Endothelial cell of umbilical vein (primary cell): ENCODE results near the gene PRPF39. TPM values are rescaled to one million over a fixed set of nuclear protein-coding genes. Genes with fewer than 3 reads are reported as not detected.

Source experiments
- BruUV-seq: library from RNA; stranded (reverse); fragments of 400-500 nt; replicated peaks from 2 replicates; lab custom pipeline; 2021; lab: Mats Ljungman, UMichigan
- CTCF ChIA-PET: fragments of 300-600, 350-600 bp; sonication (Branson Sonifier 250); formaldehyde crosslinking; loops from one replicate; lab custom pipeline; 2021; ENCODE audit warnings: antibody characterized with exemption, inconsistent platforms; lab: Charles Lee
- POLR2A ChIA-PET: fragments of 300-600, 350-600 bp; sonication (Branson Sonifier 250); formaldehyde crosslinking; loops from one replicate; lab custom pipeline; 2021; ENCODE audit warnings: antibody characterized with exemption, inconsistent platforms; lab: Charles Lee
- DNase-seq: peaks from one replicate; pipeline ENCODE4 v3.0.0-alpha.2; 2011; ENCODE audit warnings: low read depth, low spot score
- FAIRE-seq: peaks from 2 replicates; lab custom pipeline; 2011; peaks lifted over from hg19 to GRCh38; lab: Jason Lieb, UNC
- H2AFZ ChIP-seq: 2 replicates; pipeline ENCODE4 v1.6.0; 2012; ENCODE audit warnings: low read depth, low read length, control low read depth, inconsistent platforms
- H3K27ac ChIP-seq: 2 replicates; pipeline ENCODE4 v1.5.1; 2011; ENCODE audit warnings: low read depth, mild to moderate bottlenecking, control low read depth, low read length, moderate library complexity; ENCODE audit not compliant: insufficient read depth
- H3K27me3 ChIP-seq, 2 experiments: 2 replicates each; pipeline versions ENCODE4 v1.6.0 to v1.6.1; 2011; ENCODE audit warnings: low read length in 2 of 2, mixed read lengths in 1 of 2; ENCODE audit not compliant: control insufficient read depth in 2 of 2, insufficient read depth in 2 of 2
- H3K36me3 ChIP-seq, 2 experiments: 2 replicates in 1 of 2; 3 replicates in 1 of 2; pipeline ENCODE4 v1.5.1; 2011; ENCODE audit warnings: low read length in 2 of 2, mild to moderate bottlenecking in 1 of 2, moderate library complexity in 1 of 2; ENCODE audit not compliant: control insufficient read depth in 2 of 2, insufficient read depth in 2 of 2; ENCODE audit errors: extremely low read depth in 1 of 2
- H3K4me1 ChIP-seq: 3 replicates; pipeline ENCODE4 v1.5.1; 2011; ENCODE audit warnings: mild to moderate bottlenecking, low read length; ENCODE audit not compliant: control insufficient read depth, insufficient read depth; ENCODE audit errors: extremely low read depth
- H3K4me2 ChIP-seq: 2 replicates; pipeline ENCODE4 v1.6.1; 2011; ENCODE audit warnings: low read length, control low read depth, mixed read lengths; ENCODE audit not compliant: insufficient read depth
- H3K4me3 ChIP-seq, 3 experiments: fragments of 200-600 bp in 1 of 3; sonication (generic), shearing (Covaris generic) in 1 of 3; replicated peaks in 1 of 3; 2 replicates each; pipeline ENCODE4 v1.5.1; 2011 to 2016; ENCODE audit warnings: control low read depth in 3 of 3, low read length in 3 of 3, mild to moderate bottlenecking in 2 of 3, inconsistent platforms in 1 of 3, low read depth in 1 of 3, moderate library complexity in 1 of 3; ENCODE audit not compliant: insufficient read depth in 1 of 3
- H3K79me2 ChIP-seq: 2 replicates; pipeline ENCODE4 v1.6.0; 2012; ENCODE audit warnings: low read length, inconsistent platforms; ENCODE audit not compliant: control insufficient read depth, insufficient read depth
- H3K9ac ChIP-seq: replicated peaks from 2 replicates; pipeline ENCODE3; 2011; ENCODE audit warnings: low read length, control low read depth; ENCODE audit not compliant: insufficient read depth; ENCODE audit errors: extremely low read depth
- H3K9me1 ChIP-seq: replicated peaks from 3 replicates; pipeline ENCODE4 v1.6.0; 2011; ENCODE audit warnings: mild to moderate bottlenecking, low read length; ENCODE audit not compliant: control insufficient read depth, insufficient read depth; ENCODE audit errors: extremely low read depth
- H3K9me3 ChIP-seq: replicated peaks from 2 replicates; pipeline ENCODE4 v1.5.1; 2012; ENCODE audit warnings: low read length, inconsistent platforms; ENCODE audit not compliant: control insufficient read depth, insufficient read depth
- H4K20me1 ChIP-seq: replicated peaks from 2 replicates; pipeline ENCODE3; 2011; ENCODE audit warnings: mild to moderate bottlenecking, low read length; ENCODE audit not compliant: control insufficient read depth, insufficient read depth; ENCODE audit errors: extremely low read depth
- EZH2 ChIP-seq: IDR thresholded peaks from 2 replicates; pipeline ENCODE4 v1.6.1; 2012; ENCODE audit warnings: borderline replicate concordance, low read depth, mild to moderate bottlenecking, moderate library complexity, low read length, inconsistent platforms; ENCODE audit not compliant: severe bottlenecking
- FOS ChIP-seq: IDR thresholded peaks from 2 replicates; pipeline ENCODE4 v1.6.1; 2011; ENCODE audit warnings: mild to moderate bottlenecking, low read length, moderate library complexity, borderline replicate concordance; ENCODE audit not compliant: insufficient read depth
- GATA2 ChIP-seq: IDR thresholded peaks from 2 replicates; pipeline ENCODE4 v1.7.0; 2011; ENCODE audit warnings: low read depth, mild to moderate bottlenecking, moderate library complexity, mixed read lengths, low read length; ENCODE audit not compliant: insufficient read length, insufficient read depth
- JUN ChIP-seq: IDR thresholded peaks from 2 replicates; pipeline ENCODE4 v1.6.1; 2011; ENCODE audit warnings: borderline replicate concordance, low read depth; ENCODE audit not compliant: insufficient read length, insufficient read depth
- MYC ChIP-seq: IDR thresholded peaks from one replicate; pipeline ENCODE4 v1.6.1; 2011; ENCODE audit warnings: mild to moderate bottlenecking, low read depth, low read length
- POLR2A ChIP-seq: IDR thresholded peaks from 2 replicates; pipeline ENCODE4 v1.6.1; 2012; ENCODE audit warnings: low read depth, mild to moderate bottlenecking, control low read depth, low read length
- POLR2AphosphoS5 ChIP-seq: IDR thresholded peaks from 2 replicates; pipeline ENCODE4 v1.6.1; 2012; ENCODE audit warnings: low read depth, mild to moderate bottlenecking, control low read depth, low read length, moderate library complexity; ENCODE audit not compliant: insufficient read depth
- dilution Hi-C: fragments of 300-500 bp; cut with MboI; formaldehyde crosslinking; loops from one replicate; pipeline ENCODE4 v1.15.0; 2019; ENCODE audit warnings: low sequenced_read_pairs; ENCODE audit not compliant: extremely low pct_ligation_motif_present
- intact Hi-C: fragments of 100-400 bp; cut with micrococcal nuclease; formaldehyde crosslinking; loops from one replicate; pipeline ENCODE4 v1.10.0; 2022
- polyA plus RNA-seq, 4 experiments: library from polyadenylated mRNA; depleted of rRNA in 3 of 4; stranded (reverse) in 3 of 4; unstranded in 1 of 4; fragments of >200 nt; gene quantifications; 2 replicates each; pipeline versions ENCODE4 v1.2.1 to v1.2.3, GENCODE V29; 2011 to 2012; ENCODE audit warnings: missing spikeins in 1 of 4
- total RNA-seq: library from RNA; stranded (reverse); gene quantifications from 2 replicates; pipeline ENCODE4 v1.2.3, GENCODE V29; 2021
- TF ChIP-seq, protein P1 (sequence below), 2 donors: IDR thresholded peaks; 1 replicate in 1 of 2; 2 replicates in 1 of 2; pipeline ENCODE4 v1.5.1; 2011; ENCODE audit warnings: low read length in 2 of 2, mild to moderate bottlenecking in 2 of 2, moderate library complexity in 2 of 2, control low read depth in 1 of 2, inconsistent platforms in 1 of 2, low read depth in 1 of 2; ENCODE audit not compliant: insufficient read depth in 1 of 2; ENCODE audit errors: extremely low read depth in 1 of 2
- TF ChIP-seq, protein P2 (sequence below): IDR thresholded peaks from 2 replicates; pipeline ENCODE4 v1.6.1; 2011; ENCODE audit not compliant: insufficient read depth, insufficient read length

PRPF39 gene
- total and polyA plus RNA-seq, 2 donors (not counting 3 experiments of a cell fraction or from before 2014, with no cell fraction given) = 24.8 to 44.4 TPM

DNA sequence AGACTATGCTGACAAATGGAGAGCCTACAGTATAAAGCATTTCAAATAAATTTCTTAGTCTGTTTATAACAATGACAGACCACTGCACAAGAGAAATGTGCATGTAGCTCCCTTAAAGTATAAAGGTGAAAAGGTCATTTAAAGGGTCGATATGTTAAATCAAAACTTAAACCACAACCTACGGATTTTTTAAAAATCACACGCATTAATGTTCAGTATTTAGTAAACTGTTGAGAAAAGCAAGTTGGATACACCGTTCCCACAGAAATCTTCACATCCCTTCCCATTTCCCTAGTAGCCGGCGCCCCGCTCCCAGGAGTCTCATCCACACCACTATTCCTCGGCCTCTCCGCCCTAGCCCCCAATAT is 49.8 kb downstream of the PRPF39 start:
- H3K9ac ChIP-seq = peak overlapping the region; percentile 94
- peak overlapping the region; percentile 78 to 90 (median 84) for H3K4me3 ChIP-seq
- intact Hi-C loops (loop anchor here (1.0 to 2.0 kb wide), 7 partner anchors 21 to 236 kb away; partner anchors contain the start of genes MIS18BP1, PRPF39 and TOGARAM1), dilution Hi-C loops (no loop called here)
- peaks cover 0 to 4% of the 10 kb centered on the region in 2 experiments for H3K36me3 ChIP-seq
- DNase-seq (no peak), FAIRE-seq (peak; percentile 21)
- H3K79me2 ChIP-seq = peaks cover 64% of the 10 kb centered on the region
- H4K20me1 ChIP-seq = peaks cover 5% of the 10 kb centered on the region
- no peaks in the 10 kb centered on the region for H3K9me1 ChIP-seq
- POLR2A ChIA-PET = interaction anchor here (1.1 kb wide), 1 partner anchor 21 kb away, joined by 4 read pairs; no protein-coding TSS in a partner anchor
- H2AFZ ChIP-seq = peak overlapping the region; percentile 15
- CTCF ChIA-PET = interaction anchor here (0.8 to 3.3 kb wide), 6 partner anchors 20 to 172 kb away, joined by 3 to 31 read pairs (median 4); partner anchors contain the start of genes KLHL28 and MIS18BP1
- peak overlapping the region; percentile 61 for H3K27ac ChIP-seq
- TF ChIP-seq, protein P1, sequence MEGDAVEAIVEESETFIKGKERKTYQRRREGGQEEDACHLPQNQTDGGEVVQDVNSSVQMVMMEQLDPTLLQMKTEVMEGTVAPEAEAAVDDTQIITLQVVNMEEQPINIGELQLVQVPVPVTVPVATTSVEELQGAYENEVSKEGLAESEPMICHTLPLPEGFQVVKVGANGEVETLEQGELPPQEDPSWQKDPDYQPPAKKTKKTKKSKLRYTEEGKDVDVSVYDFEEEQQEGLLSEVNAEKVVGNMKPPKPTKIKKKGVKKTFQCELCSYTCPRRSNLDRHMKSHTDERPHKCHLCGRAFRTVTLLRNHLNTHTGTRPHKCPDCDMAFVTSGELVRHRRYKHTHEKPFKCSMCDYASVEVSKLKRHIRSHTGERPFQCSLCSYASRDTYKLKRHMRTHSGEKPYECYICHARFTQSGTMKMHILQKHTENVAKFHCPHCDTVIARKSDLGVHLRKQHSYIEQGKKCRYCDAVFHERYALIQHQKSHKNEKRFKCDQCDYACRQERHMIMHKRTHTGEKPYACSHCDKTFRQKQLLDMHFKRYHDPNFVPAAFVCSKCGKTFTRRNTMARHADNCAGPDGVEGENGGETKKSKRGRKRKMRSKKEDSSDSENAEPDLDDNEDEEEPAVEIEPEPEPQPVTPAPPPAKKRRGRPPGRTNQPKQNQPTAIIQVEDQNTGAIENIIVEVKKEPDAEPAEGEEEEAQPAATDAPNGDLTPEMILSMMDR (IDR thresholded peaks at IDR 0.05; ENCODE audit: extremely low read depth in 1 of 2, insufficient read depth in 1 of 2, low read depth in 1 of 2, low read length in 2 of 2) = no peak
- TF ChIP-seq EZH2 (no peak), POLR2AphosphoS5 (no peak), JUN (no peak), MYC (no peak), FOS (no peak), POLR2A (no peak), GATA2 (no peak)
- TF ChIP-seq, protein P2, sequence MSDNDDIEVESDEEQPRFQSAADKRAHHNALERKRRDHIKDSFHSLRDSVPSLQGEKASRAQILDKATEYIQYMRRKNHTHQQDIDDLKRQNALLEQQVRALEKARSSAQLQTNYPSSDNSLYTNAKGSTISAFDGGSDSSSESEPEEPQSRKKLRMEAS = no peak
- H3K4me2 ChIP-seq = peak overlapping the region; percentile 99
- no peaks in the 10 kb centered on the region for H3K27me3 ChIP-seq
- BruUV-seq = no TSS peak
- H3K9me3 ChIP-seq = no peaks in the 10 kb centered on the region
- H3K4me1 ChIP-seq = peaks cover 20% of the 10 kb centered on the region
